ENCODE measurements around the gene BMP8B. TPM values are rescaled to one million over a fixed set of nuclear protein-coding genes. Genes with fewer than 3 reads are reported as not detected.
A peak's percentile ranks its signal among the peaks of the same experiment; 100 is the strongest.
"Not testable (repeated sequence)": the region's sequence is repeated elsewhere in the genome, so short reads cannot be mapped to it uniquely, and the experiment has no call there.

The BMP8B gene
- total RNA-seq, result 40.2 TPM

- intact Hi-C loops (cut with DNase I), result no loop called here
- peak; percentile 62 for ATAC-seq
- DNase-seq (ENCODE audit: low spot score), result peak; percentile 81
These were observed at the start of gene BMP8B for GRCh38 chr1:39788758-39789570. BMP8B (minus strand) TSS chr1:39788865; CDS start chr1:39788485, 380 bp downstream.

- DNase-seq (ENCODE audit: low spot score), result no peak
- ATAC-seq, result no peak
- intact Hi-C loops (cut with DNase I), result no loop called here
These were observed 48.0 kb upstream of the BMP8B start for GRCh38 chr1:39836595-39837110.

- DNase-seq (ENCODE audit: low spot score) (no peak), ATAC-seq (no peak)
- intact Hi-C loops (cut with DNase I), result no loop called here
These were observed 47.4 kb upstream of the BMP8B start for GRCh38 chr1:39835935-39836594.

GRCh38 chr1:39835110-39835509, 46.4 kb upstream of the BMP8B start:
- DNase-seq (ENCODE audit: low spot score), result no peak
- intact Hi-C loops (cut with DNase I), result no loop called here
- ATAC-seq, result no peak

GRCh38 chr1:39833621-39834385, 45.1 kb upstream of the BMP8B start:
- no peak for DNase-seq (ENCODE audit: low spot score)
- peak; percentile 38 for ATAC-seq
- intact Hi-C loops (cut with DNase I), result no loop called here

GRCh38 chr1:39833121-39833520, 44.5 kb upstream of the BMP8B start:
- intact Hi-C loops (cut with DNase I), result no loop called here
- no peak for ATAC-seq
- DNase-seq (ENCODE audit: low spot score), result no peak

GRCh38 chr1:39832294-39832693, 43.6 kb upstream of the BMP8B start:
- intact Hi-C loops (cut with DNase I), result no loop called here
- no peak for ATAC-seq
- DNase-seq (ENCODE audit: low spot score), result no peak

- intact Hi-C loops (cut with DNase I), result no loop called here
- DNase-seq (ENCODE audit: low spot score) (no peak), ATAC-seq (no peak)
These were observed 41.3 kb upstream of the BMP8B start for GRCh38 chr1:39829791-39830533.

GRCh38 chr1:39828734-39829133, 40.1 kb upstream of the BMP8B start:
- ATAC-seq (no peak), DNase-seq (ENCODE audit: low spot score) (no peak)
- intact Hi-C loops (cut with DNase I), result no loop called here

- DNase-seq (ENCODE audit: low spot score); intact Hi-C loops (cut with DNase I); ATAC-seq: not testable (repeated sequence)
These were observed 39.6 kb upstream of the BMP8B start for GRCh38 chr1:39828255-39828654.

- intact Hi-C loops (cut with DNase I), result no loop called here
- ATAC-seq (no peak), DNase-seq (ENCODE audit: low spot score) (no peak)
These were observed 38.5 kb upstream of the BMP8B start for GRCh38 chr1:39827201-39827600.

GRCh38 chr1:39826583-39826982, 37.9 kb upstream of the BMP8B start:
- ATAC-seq (no peak), DNase-seq (ENCODE audit: low spot score) (no peak)
- intact Hi-C loops (cut with DNase I), result no loop called here

- intact Hi-C loops (cut with DNase I), result no loop called here
- DNase-seq (ENCODE audit: low spot score) (no peak), ATAC-seq (peak; percentile 45)
These were observed 36.8 kb upstream of the BMP8B start for GRCh38 chr1:39825432-39825941.

- DNase-seq (ENCODE audit: low spot score); intact Hi-C loops (cut with DNase I); ATAC-seq: not testable (repeated sequence)
These were observed 34.8 kb upstream of the BMP8B start for GRCh38 chr1:39823450-39823849.

- DNase-seq (ENCODE audit: low spot score) (no peak), ATAC-seq (no peak)
- intact Hi-C loops (cut with DNase I), result no loop called here
These were observed 33.5 kb upstream of the BMP8B start for GRCh38 chr1:39822146-39822545.

GRCh38 chr1:39819091-39819812, 30.6 kb upstream of the BMP8B start:
- DNase-seq (ENCODE audit: low spot score), result no peak
- intact Hi-C loops (cut with DNase I), result loop anchor here (5.0 kb wide), 2 partner anchors 83 to 153 kb away; partner anchors contain the start of gene MYCL
- no peak for ATAC-seq

GRCh38 chr1:39818482-39818881, 29.8 kb upstream of the BMP8B start:
- intact Hi-C loops (cut with DNase I), result loop anchor here (5.0 kb wide), 2 partner anchors 84 to 154 kb away; partner anchors contain the start of gene MYCL
- ATAC-seq, result no peak

More at GRCh38 chr1:39818482-39818881, 29.8 kb upstream of the BMP8B start:
- no peak for DNase-seq (ENCODE audit: low spot score)

All from sciatic nerve (tissue), 2 donors.